Breast epithelium (tissue), 3 donors: Measurements from ENCODE around the gene CIT.

Experiments used
- CTCF ChIP-seq, 3 donors: fragments of 450-650 bp; IDR thresholded peaks; one replicate each; pipeline ENCODE4 v1.5.1; 2016 to 2017; ENCODE audit warnings: antibody characterized with exemption in 3 of 3, mild to moderate bottlenecking in 3 of 3, moderate library complexity in 3 of 3
- POLR2A ChIP-seq: fragments of 450-650 bp; IDR thresholded peaks from one replicate; pipeline ENCODE4 v1.6.1; 2016; ENCODE audit warnings: antibody characterized with exemption, mild to moderate bottlenecking, moderate library complexity
- POLR2AphosphoS5 ChIP-seq, 3 donors: sonication (generic); formaldehyde crosslinking; IDR thresholded peaks; one replicate each; pipeline ENCODE4 v1.6.1; 2017; ENCODE audit warnings: antibody characterized with exemption in 3 of 3

DNA sequence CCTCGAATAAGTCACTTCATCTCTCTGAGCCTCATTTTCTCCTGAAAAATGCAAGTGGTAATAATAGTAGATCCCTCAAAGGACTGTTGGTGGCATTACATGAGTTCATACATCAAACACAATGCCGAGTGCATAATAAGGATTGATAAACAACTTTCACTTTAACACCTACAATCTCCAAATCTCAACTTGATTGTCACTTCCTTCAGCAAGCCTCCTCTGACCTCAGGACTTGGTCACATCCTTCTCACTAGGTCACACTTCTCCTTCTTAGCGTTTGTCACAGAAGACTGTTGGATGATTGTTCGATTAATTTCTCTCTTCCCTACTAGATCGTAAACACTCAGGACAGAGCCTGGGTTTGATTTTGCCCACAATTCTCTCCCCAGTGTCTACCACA lies 217.0 kb downstream of the CIT start:
- no peak for TF ChIP-seq POLR2A
- TF ChIP-seq CTCF (IDR thresholded peaks at IDR 0.05) = no peak
- no peak for TF ChIP-seq POLR2AphosphoS5 (IDR thresholded peaks at IDR 0.05)
